ENCODE data around the gene SSRP1. TPM values are rescaled to one million over a fixed set of nuclear protein-coding genes. Genes with fewer than 3 reads are reported as not detected.

Gene SSRP1
- total and polyA plus RNA-seq, 2 of the 4 experiments (the other 2 are of a cell fraction), result 106 to 146 TPM

DNA sequence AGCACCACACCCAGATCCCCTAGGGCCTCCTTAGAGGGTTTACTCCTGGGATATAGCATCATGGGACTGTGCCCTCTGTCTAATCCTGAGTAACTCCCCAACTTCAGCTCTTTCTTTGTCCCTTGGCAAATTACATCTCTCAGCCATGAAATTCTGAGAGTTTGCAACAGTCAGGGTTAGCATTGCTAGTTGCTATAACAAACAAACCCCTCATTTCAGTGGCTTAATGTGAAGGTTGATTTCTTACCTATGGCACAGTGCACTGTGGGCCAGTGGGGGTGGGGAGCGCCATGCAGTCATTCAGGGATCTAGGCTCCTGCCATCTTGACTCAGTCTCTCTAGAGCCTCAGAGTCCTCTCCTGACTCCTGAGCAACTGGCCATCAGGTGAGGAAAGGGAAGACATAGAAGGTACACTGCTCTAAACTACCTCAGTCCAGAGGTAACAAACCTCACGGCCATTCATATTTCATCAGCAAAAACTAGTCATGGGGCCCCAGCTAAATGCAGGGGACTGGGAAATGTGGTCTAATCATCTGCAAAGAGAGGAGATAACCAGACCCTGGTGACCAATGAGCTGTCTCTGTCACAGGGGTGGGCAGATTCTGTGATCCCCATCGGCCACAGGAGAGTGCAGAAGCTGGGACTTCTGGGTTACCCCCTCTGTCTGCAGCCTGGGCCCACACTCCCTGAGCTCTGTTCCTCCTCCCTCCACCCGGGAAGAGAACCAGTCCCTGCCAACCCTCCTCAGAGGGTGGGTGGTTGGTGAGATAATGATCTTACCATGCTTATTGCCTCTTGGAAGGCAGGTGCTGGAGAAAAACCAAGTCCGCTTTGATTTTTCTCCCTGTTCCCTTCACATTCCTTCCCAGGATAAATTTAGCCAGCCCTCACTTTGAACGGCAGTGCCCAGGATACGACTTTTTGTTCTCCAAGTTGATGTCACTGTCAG, 27.7 kb upstream of the SSRP1 start:
- Histone ChIP-seq H2BK120ac (ENCODE audit: low read depth, low read length) (no peak overlapping the region), H2AK9ac (replicated peaks; ENCODE audit: low read depth, low read length, poor library complexity) (no peak overlapping the region), H3K27me3 (ENCODE audit: control insufficient read depth, insufficient read depth, low read length) (peaks cover 57% of the 10 kb centered on the region), H3K4ac (ENCODE audit: low read depth, low read length) (no peak overlapping the region), H3K4me2 (ENCODE audit: low read depth, low read length) (no peak overlapping the region), H3K9me3 (ENCODE audit: control insufficient read depth, insufficient read depth, low read length) (peaks cover 3% of the 10 kb centered on the region; the same call in 1 of the 2 replicates), H3K79me1 (ENCODE audit: low read depth in 1 of 2, low read length in 2 of 2) (no peaks in the 10 kb centered on the region), H3K9me1 (ENCODE audit: insufficient read depth, low read length) (no peaks in the 10 kb centered on the region), H3K36me3 (ENCODE audit: control insufficient read depth, insufficient read depth, low read length) (no peaks in the 10 kb centered on the region), H4K8ac (ENCODE audit: low read depth in 2 of 2, low read length in 2 of 2) (no peak overlapping the region), H3K18ac (ENCODE audit: low read depth, low read length) (no peak overlapping the region), H2BK15ac (ENCODE audit: low read depth, low read length) (no peak overlapping the region), H3K23ac (ENCODE audit: low read depth, low read length) (no peak overlapping the region), H2BK20ac (ENCODE audit: low read depth, low read length) (no peak overlapping the region), H3K9ac (ENCODE audit: low read depth, low read length) (no peak overlapping the region), H4K91ac (ENCODE audit: insufficient read depth, low read depth, low read length) (no peak overlapping the region), H3K4me1 (ENCODE audit: control insufficient read depth, insufficient read depth, low read length) (no peaks in the 10 kb centered on the region), H2AK5ac (ENCODE audit: low read depth, low read length) (no peak overlapping the region), H4K5ac (ENCODE audit: low read depth, low read length) (no peak overlapping the region), H2BK5ac (ENCODE audit: low read depth, low read length, poor library complexity, severe bottlenecking) (no peak overlapping the region), H3K14ac (replicated peaks; ENCODE audit: low read depth, low read length) (no peak overlapping the region), H3K4me3 (ENCODE audit: insufficient read depth, low read depth, low read length) (no peak overlapping the region), H2AFZ (replicated peaks; ENCODE audit: low read length, poor library complexity) (no peak overlapping the region), H3K56ac (ENCODE audit: extremely low read depth, insufficient read depth, low read length) (no peak overlapping the region), H4K20me1 (ENCODE audit: insufficient read depth, low read length) (no peaks in the 10 kb centered on the region), H3K27ac (ENCODE audit: insufficient read depth, low read length) (no peak overlapping the region)
- ChIA-PET POLR2A (ENCODE audit: unreplicated experiment) (no interaction called here), CTCF (no interaction called here)
- BruUV-seq (replicated peaks), result no TSS peak
- DNase-seq (no peak), ATAC-seq (ENCODE audit: low read depth) (no peak)
- intact Hi-C loops (cut with micrococcal nuclease), result no loop called here
- 90% methylated on average over 2 of the region's 7 CpGs; no CpG with 5 or more reads in 1 of the 2 experiments for WGBS, 2 experiments (ENCODE audit: extremely low coverage in 2 of 2, insufficient read length in 1 of 2)
- in situ Hi-C loops (cut with MboI; ENCODE audit: low sequenced_read_pairs), result loop anchor here (25.0 kb wide), 1 partner anchor 526 kb away; no protein-coding TSS in a partner anchor
- TF ChIP-seq SMC3 (IDR thresholded peaks at IDR 0.05; ENCODE audit: low read depth, low read length) (no peak), ELK1 (IDR thresholded peaks at IDR 0.05; ENCODE audit: borderline replicate concordance, low read depth, low read length) (no peak), CTCF (conservative IDR thresholded peaks at IDR 0.05; ENCODE audit: low read depth, low read length) (no peak), BHLHE40 (IDR thresholded peaks at IDR 0.05; ENCODE audit: low read depth, low read length) (no peak), CHD1 (IDR thresholded peaks at IDR 0.05; ENCODE audit: low read depth, low read length) (no peak), MAZ (IDR thresholded peaks at IDR 0.05; ENCODE audit: borderline replicate concordance, low read depth, low read length) (no peak), RFX5 (IDR thresholded peaks at IDR 0.05; ENCODE audit: low read depth, low read length) (no peak), RAD21 (IDR thresholded peaks at IDR 0.05; ENCODE audit: low read length) (no peak), MAFK (IDR thresholded peaks at IDR 0.05; ENCODE audit: low read depth, low read length) (no peak), CEBPB (IDR thresholded peaks at IDR 0.05; ENCODE audit: low read depth, low read length) (no peak), NFE2L2 (IDR thresholded peaks at IDR 0.05; ENCODE audit: low read depth, low read length) (no peak), MXI1 (IDR thresholded peaks at IDR 0.05; ENCODE audit: borderline replicate concordance, low read depth, low read length) (no peak), FOS (IDR thresholded peaks at IDR 0.05; ENCODE audit: low read depth, low read length) (no peak)
- dilution Hi-C loops (cut with HindIII; ENCODE audit: low sequenced_read_pairs, unreplicated experiment), result no loop called here
